Astrocyte of the spinal cord (primary cell): ENCODE results near the gene ADCY3.

Source experiments
- DNase-seq: peaks from one replicate; pipeline ENCODE4 v3.0.0; 2011; ENCODE audit warnings: low read depth, low spot score
- H3K4me3 ChIP-seq: 2 replicates; pipeline ENCODE4 v1.5.1; 2011; ENCODE audit warnings: low read depth, mild to moderate bottlenecking, low read length, moderate library complexity
- CTCF ChIP-seq: IDR thresholded peaks from 2 replicates; pipeline ENCODE4 v1.5.1; 2012; ENCODE audit warnings: low read depth, mild to moderate bottlenecking, low read length, inconsistent platforms
- in situ Hi-C: cut with HindIII; loops from 2 replicates; pipeline ENCODE4 v1.10.0; 2017; ENCODE audit warnings: low sequenced_read_pairs

ADCY3 gene

GRCh38 chr2:24783641-24784040 is 136.4 kb downstream of the ADCY3 start:
- no peak for TF ChIP-seq CTCF
- no peak for DNase-seq
- H3K4me3 ChIP-seq: no peak overlapping the region
- in situ Hi-C loops: no loop called here

- no peak for DNase-seq
- no peak overlapping the region for H3K4me3 ChIP-seq
- no peak for TF ChIP-seq CTCF
- in situ Hi-C loops: no loop called here
Measured at GRCh38 chr2:24779116-24779515, 140.9 kb downstream of the ADCY3 start.

- no peak overlapping the region for H3K4me3 ChIP-seq
- in situ Hi-C loops: no loop called here
- DNase-seq: no peak
- TF ChIP-seq CTCF: no peak
Measured at GRCh38 chr2:24774373-24774772, 145.7 kb downstream of the ADCY3 start.

GRCh38 chr2:24771764-24772586 is 148.1 kb downstream of the ADCY3 start:
- DNase-seq: peak; percentile 67
- in situ Hi-C loops: no loop called here
- no peak for TF ChIP-seq CTCF

GRCh38 chr2:24771061-24771460 is 149.0 kb downstream of the ADCY3 start:
- DNase-seq: no peak
- TF ChIP-seq CTCF: no peak
- H3K4me3 ChIP-seq: no peak overlapping the region
- in situ Hi-C loops: no loop called here

More at GRCh38 chr2:24771764-24772586, 148.1 kb downstream of the ADCY3 start:
- no peak overlapping the region for H3K4me3 ChIP-seq
